AG08395 (cell line): ENCODE results near the gene PRDM11.

Experiments used
- DNase-seq: peaks from one replicate; pipeline ENCODE4 v3.0.0; 2012; ENCODE audit warnings: mixed read lengths, low spot score

The PRDM11 gene

GRCh38 chr11:45212566-45213315, 66.3 kb downstream of the PRDM11 start:
- DNase-seq, result no peak

DNA sequence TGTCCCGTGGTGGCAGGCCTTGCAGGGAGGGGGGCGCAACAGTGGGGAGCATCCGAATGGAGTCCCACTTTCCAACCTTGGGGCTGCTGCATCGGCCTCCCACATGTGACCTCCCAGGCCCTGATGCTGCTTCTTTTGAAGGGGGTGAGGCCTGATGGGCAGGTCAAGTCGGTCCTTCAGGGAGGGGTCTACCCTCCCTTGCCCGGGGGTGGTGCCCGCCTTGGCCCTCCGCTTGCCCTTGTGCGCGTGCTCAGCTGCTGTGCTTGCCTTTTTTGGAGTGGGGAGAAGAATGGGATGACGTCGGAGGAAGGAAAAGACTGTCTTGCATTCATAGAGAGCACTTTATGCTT, 66.9 kb downstream of the PRDM11 start:
- no peak for DNase-seq

DNA sequence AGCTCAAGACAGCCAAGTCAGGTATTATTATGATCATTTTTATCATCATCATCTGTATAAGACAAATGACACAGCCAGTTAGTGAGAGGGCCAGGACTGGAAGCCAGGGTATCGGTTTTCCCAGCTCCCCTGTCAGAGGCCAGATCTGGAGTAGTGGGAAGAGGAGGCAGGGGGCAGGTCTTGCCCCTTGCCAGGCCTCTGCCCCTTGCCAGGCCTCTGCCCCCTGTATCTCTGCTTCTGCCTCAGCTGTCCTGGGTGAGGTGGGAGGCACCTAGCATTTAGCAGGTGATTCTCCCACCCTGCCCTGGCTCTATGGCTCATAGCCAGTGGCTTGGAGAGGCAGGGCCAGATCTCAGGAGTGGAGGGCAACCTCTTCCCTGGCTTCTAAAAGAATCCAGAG, 67.3 kb downstream of the PRDM11 start:
- no peak for DNase-seq

GRCh38 chr11:45215098-45215865, 68.8 kb downstream of the PRDM11 start:
- no peak for DNase-seq

DNA sequence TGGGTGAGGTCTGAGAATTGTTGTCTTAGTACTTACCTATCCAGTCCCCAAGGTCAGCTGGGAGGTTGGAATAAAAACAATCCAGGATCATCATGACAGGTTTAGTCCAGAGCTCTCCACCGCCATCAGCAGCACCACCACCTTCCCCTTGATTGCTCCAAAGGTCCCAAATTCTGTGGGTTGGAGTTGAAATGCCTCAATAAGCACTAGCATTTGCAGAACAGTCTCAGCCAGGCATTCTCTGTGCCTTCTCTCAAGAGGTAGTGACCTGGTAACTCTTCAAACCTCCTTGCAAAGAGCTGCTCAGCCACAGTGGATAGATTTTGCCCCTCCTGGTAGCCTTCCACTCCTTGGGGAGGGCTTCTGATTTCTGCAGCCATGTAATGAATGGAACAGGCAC, 69.6 kb downstream of the PRDM11 start:
- no peak for DNase-seq

- DNase-seq, result no peak
Measured at GRCh38 chr11:45216901-45217300, 70.5 kb downstream of the PRDM11 start.

DNA sequence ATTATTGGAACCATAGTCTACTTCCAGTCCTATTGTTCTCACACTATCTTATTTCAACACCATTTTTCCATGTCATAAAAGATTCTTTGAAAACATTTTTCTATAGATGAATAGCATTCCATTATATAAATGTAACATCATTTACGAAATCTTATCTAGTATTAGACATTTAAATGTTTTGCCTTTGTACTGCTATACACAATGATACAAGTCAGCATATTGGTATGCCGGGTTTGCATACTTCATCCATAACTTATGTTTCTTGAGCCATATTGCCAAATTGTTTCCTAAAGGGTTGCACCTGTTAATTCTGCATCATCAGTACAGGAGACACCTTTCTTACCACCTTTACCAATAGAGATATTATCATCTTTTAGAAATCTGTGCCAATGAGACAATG, 71.6 kb downstream of the PRDM11 start:
- no peak for DNase-seq

- DNase-seq, result no peak
Measured at GRCh38 chr11:45218705-45219104, 72.3 kb downstream of the PRDM11 start.

DNA sequence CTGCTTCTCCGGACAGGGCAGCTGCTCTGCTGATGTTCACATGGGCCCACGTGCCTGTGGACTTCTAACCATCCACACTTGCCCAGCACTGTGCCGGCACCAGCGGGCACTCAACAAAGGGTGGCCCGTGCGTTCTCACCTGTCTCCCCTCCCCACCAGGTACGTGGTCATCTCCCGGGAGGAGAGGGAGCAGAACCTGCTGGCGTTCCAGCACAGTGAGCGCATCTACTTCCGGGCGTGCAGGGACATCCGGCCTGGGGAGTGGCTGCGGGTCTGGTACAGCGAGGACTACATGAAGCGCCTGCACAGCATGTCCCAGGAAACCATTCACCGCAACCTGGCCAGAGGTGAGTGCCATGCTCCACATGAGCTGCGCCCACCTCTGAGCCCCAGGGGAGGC, 73.0 kb downstream of the PRDM11 start:
- no peak for DNase-seq

- DNase-seq, result no peak
Measured at GRCh38 chr11:45223496-45223895, 77.1 kb downstream of the PRDM11 start.

- no peak for DNase-seq
Measured at GRCh38 chr11:45224766-45225165, 78.3 kb downstream of the PRDM11 start.

DNA sequence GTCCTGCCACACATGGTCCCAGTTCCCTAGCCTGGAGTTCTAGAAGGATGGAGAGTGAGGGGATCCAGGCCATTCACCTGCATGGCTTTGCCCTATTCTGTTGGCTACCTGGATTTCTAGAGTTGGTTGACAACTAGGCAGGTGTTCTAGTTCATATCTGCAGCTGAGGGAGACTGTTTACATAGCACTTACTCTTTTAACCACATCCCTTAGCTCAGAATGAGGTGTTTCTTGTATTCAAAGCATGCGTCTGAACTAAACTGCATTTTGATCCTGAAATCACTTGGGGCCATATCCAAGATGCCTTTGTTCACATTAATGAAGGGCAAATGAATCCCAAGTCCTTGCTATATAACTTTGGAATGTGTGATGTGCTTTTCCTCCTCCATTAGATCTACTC, 78.8 kb downstream of the PRDM11 start:
- DNase-seq, result no peak

DNA sequence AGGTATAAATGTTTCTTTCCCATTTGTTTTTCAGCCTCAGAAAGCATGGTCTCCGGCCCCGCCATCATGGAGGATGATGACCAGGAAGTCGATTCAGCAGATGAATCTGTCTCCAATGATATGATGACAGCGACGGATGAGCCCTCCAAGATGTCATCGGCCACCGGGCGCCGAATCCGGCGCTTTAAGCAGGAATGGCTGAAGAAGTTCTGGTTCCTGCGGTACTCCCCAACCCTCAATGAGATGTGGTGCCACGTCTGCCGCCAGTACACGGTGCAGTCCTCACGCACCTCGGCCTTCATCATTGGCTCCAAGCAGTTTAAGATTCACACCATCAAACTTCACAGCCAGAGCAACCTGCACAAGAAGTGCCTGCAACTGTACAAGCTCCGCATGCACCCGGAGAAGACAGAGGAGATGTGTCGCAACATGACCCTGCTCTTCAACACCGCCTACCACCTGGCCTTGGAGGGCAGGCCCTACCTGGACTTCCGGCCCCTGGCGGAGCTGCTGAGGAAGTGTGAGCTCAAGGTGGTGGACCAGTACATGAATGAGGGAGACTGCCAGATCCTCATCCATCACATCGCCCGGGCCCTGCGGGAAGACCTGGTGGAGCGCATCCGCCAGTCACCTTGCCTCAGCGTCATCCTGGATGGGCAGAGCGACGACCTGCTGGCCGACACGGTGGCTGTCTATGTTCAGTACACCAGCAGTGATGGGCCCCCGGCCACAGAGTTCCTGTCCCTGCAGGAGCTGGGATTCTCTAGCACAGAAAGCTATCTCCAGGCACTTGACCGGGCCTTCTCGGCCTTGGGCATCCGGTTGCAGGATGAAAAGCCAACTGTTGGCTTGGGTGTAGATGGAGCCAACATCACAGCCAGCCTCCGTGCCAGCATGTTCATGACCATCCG, 79.8 kb downstream of the PRDM11 start:
- DNase-seq, result no peak

GRCh38 chr11:45226901-45227300, 80.5 kb downstream of the PRDM11 start:
- DNase-seq, result no peak

- no peak for DNase-seq
Measured at GRCh38 chr11:45227836-45228235, 81.4 kb downstream of the PRDM11 start.

DNA sequence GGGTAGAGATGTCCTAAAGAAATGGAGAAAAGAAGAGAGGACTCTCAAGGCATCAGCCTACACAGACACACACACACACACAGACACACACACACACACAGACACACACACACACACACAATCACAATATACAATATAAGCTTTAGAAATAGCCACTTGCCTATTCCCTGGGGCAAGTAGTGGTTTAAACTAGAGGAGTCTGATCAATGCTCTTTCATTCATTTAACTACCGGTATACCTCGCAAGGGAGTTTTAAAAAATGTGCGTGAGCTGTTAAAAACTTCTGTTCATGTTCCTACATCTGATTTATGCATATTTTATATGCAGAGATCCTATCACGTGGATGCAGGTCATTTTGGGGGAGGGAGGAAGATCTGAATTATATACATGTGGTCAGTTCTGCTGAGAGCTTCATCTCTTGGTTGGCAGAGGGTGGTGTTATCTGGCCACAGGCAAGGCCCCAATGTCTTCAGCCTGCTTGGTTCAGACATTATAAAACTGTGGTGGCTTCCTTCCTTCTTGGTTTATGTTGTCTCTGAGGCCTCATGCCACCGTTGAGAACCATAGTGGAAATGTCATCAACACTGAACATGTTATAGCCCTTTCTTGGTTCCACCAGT, 83.1 kb downstream of the PRDM11 start:
- no peak for DNase-seq

GRCh38 chr11:45232341-45233080, 86.1 kb downstream of the PRDM11 start:
- no peak for DNase-seq

- peak; percentile 90 for DNase-seq
Measured at GRCh38 chr11:45233121-45233803, 86.8 kb downstream of the PRDM11 start.

DNA sequence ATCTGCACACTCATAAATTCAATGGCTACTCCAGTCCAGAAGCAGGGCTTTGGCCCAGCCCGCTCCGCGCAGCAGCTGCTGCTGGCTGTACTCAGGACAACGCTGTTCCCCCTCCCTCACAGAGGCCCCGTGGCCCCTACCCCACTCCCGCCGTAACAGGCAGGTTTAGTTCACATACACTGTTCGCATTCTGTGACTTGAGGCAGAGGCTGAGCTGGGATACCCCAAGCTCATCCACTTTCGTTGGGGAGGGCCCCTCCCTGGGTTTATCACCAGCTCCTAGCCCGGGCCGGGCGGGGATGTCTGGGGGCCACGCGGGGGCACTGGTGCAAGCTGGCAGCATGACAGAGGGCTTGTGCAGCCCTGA, 87.3 kb downstream of the PRDM11 start:
- no peak for DNase-seq

GRCh38 chr11:45234306-45235006, 88.0 kb downstream of the PRDM11 start:
- DNase-seq, result no peak
